NOMO-1 treated with dmso at 0.1 percent for 144 hours (cell line): ENCODE data around the gene TACC3.
A peak's percentile ranks its signal among the peaks of the same experiment; 100 is the strongest.
"Not testable (repeated sequence)": the region's sequence is repeated elsewhere in the genome, so short reads cannot be mapped to it uniquely, and the experiment has no call there.

Experiments used
- DNase-seq: peaks from one replicate; lab custom pipeline; 2025; ENCODE audit not compliant: unreplicated experiment; lab: John Stamatoyannopoulos, UW

Gene TACC3

DNA sequence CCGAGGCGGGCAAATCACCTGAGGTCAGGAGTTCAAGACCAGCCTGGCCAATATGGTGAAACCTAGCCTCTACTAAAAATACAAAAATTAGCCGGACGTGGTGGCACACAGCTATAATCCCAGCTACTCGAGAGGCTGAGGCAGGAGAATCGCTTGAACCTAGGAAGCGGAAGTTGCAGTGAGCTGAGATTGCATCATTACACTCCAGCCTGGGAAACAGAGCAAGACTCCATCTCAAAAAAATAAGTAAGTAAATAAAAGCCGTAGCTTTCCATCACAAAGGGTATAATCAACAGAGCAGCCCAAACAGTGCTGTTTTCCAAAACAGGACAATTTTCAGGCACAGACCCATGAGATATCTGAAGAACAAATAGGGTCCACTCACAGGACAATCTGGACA is 19.6 kb upstream of the TACC3 start:
- not testable (repeated sequence) for DNase-seq

DNA sequence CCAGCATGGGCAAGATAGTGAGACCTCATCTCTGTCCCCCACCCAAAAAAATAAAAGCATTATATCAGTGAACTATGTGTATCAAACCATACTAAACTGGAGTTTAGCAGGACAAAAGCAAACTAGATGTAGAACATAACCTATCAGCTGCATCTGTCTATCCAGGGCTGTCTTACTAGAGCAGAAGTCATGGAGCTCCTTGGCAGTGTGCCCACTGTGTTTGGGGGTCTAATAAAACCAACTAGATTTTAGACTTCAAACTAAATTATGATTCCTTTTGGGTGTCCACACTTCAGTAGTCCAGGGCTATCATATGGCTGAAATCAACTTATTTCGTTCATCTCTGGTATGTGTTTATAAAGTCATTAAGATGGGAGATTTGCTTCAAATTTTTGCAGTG is 17.5 kb upstream of the TACC3 start:
- no peak for DNase-seq

DNA sequence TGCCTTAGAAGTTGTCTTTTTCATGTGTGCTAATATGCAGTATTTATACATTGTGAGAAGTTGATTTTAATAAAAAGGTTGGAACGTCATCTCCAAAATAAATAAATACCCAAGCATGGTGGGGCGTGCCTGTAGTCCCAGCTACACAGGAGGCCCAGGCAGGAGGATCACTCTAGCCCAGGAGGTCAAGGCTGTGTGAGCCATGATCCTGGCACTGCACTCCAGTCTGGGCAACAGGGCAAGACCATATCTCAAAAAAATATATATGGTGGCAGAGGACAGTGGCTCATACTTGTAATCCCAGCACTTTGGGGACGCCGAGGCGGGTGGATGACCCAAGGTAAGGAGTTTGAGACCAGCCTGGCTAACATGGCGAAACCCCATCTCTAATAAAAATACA is 15.6 kb upstream of the TACC3 start:
- DNase-seq = no peak

DNA sequence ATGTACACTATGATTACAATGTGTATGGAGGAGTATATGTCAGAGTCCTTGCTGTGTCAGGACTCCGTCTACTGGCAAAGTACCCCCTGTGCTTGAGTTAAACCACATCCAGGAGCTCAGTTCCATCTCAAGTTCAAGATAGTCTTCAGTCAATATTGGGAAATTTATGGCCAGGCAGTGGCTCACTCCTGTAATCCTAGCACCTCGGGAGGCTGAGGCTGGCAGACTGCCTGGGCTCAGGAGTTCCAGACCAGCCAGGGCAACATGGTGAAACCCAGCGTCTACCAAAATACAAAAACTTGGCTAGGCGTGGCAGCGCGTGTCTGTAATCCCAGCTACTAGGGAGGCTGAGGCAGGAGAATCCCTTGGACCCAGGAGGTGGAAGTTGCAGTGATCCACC is 15.0 kb upstream of the TACC3 start:
- DNase-seq = no peak

DNA sequence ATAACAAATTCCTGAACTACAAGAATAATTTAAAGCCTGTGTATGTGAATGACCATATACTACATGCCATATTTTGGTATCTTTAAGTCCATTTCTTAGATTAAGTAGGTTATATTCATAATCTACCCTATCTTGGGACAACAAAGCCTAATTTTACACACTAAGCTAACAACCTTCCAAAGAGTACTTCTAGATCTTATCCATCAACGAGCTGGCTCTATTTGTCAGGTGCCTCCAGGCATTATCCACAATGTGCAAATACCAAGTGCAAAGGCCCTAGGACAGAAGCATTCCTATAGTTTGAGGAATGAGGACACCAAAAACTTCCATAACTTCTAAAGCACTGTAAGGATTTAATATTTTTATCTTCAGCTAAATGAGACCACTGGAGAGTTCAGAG is 12.7 kb upstream of the TACC3 start:
- DNase-seq = no peak

DNA sequence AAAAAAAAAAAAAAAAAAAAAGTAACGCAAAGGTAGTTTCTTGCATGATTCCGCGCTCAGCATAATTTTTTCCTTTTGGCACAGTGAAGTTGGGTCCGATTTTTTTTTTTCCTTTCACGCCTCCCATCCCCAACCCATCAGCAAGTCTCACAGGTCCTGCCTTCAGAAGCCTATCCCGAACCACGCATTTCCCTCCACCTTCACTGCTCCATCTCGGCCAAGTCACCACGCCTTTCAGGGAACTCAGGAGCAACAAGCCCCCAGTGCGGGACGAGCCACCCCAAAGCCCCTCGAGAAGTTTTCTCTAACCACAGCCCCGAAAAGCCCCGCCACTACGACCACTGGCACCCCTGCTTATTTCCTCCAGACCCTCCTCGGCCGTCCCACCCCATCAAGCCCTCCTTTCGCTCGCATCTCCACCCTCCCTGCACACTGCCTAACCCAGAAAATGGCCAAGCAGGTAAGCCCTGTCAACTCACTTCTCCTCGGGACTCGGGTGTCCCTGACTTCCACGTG is 10.2 kb upstream of the TACC3 start:
- no peak for DNase-seq

DNA sequence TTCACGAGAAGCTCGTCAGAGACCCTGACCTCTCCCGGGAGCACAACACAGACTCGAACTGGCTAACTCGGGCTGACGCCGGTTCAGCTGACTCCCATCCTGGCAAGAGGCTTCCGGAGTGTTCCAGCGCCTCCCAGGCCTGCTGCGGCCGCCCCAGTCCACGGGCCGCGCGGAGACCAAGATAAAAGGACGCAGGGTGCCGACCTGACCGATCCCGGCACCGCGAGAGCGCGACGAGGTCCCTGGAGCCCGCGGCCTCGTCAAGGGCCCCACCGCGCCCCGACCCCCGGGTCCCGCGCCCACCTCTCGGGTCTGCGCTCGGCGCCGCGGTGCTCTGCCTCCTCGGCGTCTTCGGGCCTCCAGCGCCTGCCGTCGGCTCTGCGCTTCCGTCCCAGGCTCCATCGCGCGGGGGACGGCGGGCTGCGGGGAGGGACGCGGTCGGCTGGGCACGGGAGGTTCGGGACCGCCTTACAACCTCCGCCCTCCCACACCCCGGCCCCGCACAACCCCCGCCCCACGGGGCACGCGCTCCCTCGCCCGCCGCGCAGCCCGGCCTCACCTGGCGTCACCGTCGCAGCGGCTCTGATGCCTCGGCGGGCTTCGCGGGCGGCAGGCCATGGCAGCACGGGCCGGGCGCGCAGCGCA is 9.6 kb upstream of the TACC3 start:
- no peak for DNase-seq

DNA sequence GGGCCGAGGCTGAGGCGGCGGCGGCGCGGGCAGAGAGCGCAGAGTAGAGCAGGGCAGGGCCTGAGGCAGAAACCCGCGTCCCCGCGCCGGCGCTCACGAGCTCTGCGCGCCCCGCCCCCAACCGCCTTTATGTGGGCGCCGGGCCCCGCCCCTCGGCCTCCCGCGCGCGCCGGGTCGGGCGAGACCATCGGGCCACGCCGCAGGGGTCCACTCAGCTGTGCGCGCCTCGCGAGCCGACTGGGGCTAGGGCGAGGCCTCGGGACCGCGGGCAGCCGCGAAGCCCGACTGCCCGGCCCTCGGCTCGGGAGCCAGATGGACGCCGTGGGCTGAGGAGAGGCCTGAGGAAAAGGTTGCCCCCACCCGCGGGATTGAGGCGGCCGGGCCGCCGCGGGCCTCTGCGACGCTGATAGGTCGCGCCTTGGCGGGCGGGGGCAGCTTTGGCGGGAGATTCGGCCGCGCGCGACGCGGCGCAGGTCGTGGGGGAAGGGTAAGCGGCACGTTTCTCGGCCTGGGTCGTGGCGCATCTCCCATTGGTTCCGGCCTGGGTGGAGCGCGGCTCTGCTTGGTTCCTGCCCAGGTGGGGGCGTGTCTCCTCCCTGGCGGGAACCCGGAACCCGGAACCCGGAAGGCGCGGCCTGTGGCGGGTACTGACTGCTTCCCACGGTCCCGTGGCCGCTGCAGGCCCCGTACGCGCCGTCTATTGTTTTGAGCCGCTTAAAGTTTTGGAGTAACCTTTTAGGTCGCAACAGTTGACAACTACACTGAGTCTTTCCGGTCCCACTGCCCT is 8.9 kb upstream of the TACC3 start, which contains the start of gene SLBP:
Gene SLBP, minus strand, starts transcription at position 104 of the 787 bp plus-strand sequence. CDS start 131 bp downstream, outside the sequence.
- DNase-seq = peak; percentile 98

DNA sequence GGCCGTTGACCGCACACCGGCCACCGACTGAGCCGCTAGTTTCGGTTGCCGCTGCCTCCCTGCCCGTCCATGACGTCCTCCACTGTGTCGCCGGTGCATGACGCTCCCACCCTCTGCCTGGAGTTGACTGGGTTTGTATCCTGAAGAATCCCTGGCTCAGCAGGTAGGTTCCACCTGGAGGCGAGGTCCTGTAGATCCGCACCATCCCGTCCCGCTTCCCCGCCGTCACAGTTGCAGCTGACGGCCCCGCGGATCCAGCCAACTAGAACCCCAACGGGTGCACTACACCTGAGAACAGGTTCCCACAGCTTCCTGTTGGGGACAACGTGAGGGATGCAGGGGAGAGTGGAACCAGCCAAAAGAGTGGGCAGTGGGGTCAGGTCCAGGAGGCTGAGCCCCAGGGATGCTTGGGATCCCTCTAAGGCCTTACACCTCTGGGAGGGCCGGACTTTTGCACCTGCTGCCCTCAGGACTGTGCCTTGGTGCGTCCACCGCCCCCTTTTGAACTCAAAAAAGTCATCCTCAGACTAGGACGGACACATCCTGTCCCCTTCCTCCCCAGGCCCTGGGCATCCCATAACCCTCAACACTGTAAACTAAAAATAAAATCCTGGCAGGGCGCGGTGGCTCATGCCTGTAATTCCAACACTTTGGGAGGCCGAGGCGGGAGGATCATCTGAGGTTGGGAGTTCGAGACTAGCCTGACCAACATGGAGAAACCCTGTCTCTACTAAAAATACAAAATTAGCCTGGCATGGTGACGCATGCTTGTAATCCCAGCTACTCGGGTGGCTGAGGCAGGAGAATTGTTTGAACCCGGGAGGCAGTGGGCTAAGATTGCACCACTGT is 8.1 kb upstream of the TACC3 start:
- DNase-seq = no peak

DNA sequence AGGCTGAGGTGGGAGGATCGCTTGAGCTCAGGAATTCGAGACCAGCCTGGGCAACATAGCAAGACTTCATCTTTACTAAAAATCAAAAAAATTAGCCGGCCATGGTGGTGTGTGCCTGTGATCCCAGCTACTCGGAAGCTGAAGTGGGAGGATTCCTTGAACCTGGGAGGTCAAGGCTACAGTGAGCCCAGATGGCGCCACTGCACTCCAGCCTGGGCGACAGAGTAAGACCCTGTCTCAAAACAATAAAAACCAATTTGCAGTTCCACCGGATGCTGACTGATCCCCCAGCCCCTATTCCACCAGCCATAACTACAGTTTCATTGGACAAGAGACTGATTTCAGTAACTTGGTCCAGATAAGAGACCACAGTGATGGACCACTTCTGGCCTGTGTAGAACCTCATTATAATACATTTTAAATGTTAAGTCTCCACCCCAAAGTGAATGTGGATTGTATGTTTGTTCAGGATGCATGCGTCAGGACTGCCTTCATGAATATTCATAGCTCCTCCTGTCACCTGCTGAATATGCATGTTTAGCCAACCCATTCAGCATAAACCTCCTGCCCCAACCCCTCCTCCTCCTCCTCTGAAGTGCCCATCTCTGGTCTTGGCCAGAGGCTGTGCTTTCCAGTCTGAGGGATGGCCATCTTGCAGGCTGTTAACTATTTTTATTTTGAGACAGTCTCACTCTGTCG is 6.9 kb upstream of the TACC3 start:
- DNase-seq = no peak

DNA sequence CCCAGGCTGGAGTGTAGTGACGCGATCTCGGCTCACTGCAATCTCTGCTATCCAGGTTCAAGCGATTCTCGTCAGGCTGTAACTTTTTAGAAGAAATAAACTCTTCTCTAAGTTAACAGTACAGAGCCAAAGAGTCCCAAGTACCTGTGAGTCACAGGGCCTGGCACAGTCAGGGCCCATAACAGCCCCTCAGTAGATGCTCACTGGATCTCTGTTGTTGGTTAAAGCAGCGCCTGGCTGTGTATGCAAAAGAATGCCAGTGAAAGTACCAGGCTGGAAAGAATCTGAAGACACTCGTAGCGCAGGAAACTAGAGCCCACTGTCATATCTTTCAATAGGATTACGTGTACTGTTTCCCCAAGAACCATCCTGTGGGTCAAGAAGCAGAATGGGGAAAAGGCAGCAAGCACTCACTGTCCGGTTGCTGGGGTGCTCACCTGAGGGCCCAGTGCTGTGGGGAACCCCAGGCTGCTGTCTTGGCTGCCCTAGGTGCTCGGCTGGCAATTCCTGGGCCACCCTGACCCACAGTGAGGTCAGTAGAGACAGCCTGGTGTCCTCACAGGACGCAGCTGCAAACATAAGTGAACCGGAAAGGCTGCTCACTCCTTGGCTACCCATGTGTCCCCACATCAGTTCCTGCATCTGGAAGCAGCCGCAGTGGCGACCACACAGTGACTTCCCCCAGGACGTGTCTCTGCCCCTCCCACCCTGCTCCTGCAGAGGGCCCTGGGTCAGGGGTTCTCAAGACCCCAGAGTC is 6.1 kb upstream of the TACC3 start:
- no peak for DNase-seq

DNA sequence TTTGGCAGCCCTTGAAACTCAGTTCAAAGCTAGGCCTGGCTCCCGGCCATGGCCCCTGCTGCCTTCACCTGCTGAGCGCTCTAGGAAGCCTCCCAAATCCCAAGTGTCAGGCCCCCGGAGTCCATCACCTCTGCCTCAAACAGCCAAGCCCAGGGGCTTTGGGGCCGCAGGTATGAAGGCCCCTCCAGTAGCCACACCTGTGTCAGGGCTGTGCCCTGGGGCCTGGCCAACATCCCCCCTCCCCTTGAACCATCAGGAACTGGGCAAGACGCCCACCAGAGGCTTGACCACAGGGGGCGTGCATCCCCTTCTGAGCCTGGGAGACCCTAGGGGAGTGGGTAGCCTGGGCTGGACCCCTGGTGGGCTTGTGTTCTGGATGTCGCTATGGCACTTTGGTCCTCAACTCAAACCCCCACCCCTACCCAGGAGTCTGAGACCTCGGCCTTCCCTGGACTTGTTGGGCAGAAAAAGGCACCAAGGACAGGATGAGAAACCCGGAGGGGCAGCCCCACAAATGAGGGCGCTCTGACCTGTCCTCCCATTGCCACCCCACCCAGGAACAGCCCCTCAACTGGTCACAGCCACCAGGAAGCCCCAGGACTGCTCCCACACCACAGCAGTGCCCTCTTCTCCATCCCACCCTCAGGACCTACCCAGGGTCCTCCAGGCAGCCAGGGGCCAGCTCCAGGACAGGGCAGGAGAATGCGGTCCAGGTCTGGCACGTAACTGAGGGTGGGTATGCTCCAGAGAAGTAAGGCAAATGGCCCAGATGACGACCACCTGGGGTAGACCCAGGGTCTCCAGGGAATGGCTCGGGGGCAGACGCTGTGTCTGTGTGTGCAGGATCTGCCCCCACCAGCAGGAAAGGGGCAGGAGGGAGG is 5.0 kb upstream of the TACC3 start:
- no peak for DNase-seq

DNA sequence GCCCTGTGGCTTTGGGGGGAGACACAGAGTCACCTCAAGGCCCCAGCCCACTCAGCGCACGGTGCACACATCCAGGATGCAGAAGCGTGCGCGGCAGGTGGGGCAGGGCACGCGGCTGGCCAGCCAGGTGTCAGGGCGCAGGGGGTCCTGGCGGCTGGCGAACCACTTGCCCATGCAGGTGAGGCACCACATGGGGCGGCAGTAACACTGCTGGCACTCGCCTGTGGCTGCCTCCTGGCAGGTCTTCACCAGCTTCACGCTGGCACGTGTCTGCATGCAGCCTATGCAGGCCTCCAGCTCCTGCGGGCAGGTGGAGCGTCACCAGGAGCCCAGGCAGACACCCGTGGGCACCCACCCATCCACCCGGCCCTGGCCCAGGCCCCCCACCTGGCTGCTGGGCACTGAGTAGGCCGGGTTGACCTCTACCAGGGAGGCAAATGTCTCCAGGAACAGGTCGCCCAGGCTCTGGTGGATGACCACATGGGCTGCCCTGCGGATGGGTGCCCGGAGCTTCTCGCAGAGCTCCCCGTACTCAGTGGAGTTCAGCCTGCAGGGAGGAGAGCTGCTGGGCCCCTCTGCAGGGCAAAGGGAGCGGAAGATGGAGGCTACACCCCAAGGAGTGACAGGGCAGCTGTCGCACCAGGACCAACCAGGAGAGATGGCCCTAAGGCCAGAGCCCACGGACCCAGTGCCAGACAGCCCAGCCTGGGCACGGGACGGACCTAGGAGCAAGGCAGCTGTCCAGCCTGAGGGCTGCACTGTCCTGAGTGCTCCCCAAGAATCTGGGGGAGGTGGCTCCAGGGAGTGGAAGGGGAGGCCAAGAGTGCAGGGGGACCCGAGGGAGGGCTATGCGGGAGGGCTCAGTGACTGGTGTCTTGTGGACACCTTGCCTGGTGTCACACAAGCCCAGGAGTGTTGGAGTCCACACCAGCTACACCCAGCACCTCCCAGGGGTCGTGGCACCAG is 3.9 kb upstream of the TACC3 start:
- no peak for DNase-seq

DNA sequence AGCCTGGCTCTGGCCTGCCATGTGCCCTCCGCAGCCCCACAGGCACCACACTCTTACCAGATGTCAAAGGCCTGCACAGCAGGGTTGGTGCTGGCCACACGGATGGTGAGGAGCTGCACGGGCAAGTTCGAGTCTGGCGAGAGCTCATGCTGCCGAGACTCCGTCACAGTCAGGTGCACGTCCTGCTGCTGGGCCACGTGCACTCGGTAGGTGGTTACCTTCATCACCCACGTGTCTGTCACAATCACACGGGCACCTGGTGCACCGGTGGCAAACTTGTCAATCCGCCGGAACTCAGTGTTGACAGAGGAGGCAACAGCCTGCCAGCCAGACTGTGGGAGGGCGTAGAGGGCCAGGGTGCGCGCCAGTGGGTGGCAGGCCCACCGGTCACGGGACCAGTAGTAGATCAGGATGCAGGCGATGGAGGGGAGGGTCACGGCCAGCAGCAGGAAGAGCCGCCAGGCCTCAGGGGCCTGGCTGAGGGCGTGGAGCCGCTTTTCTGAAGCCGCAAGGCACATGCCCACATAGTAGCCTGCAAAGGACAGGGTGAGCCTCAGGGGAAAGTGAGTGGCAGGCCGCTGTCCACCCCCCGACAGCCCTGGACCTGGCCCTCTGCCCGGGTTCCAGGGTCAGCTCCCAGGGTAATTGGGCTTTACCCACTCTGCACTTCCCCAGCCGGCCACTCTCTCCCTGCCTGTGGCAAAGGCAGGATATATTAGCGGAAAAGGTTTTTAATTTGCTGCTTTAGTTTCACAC is 3.0 kb upstream of the TACC3 start:
- no peak for DNase-seq

DNA sequence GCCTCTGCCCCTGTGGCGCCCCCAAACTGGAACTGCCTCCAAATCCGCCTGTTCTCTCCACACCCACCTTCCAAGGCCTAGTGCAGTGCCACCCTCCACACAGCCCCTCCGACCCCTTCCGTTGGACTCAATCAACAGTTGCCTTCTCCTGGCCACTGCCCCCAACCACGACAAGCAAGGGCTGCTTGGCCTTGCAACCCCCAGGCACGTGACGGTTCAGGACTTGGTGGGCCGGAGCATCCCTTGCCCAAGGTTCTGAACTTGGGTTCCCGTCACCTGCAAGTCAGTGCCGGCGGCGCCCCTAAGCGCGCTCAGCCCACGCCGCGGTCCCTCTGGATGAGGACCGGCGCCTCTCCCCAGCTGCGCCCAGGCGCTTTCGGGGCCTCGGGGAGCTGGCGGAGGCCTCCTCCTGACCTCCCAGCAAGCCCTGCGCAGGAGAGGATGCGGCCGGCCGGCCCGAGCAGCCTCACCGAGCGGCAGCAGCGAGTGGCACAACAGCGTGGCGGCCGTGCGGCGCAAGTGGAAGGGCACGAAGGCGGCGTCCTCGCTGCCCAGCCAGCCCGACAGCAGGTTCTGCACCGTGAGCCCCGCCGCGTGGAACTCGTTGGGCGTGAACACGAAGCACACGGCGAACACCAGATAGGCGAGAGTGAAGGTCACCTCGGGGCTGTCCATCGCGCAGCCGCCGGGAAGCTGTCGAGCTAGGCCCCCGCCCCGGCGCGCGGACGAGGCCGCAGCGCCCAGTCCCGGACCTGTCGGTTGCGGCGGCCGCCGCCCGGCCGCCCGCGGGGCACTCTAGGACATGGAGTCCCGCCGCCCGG is 948 bp upstream of the TACC3 start:
- no peak for DNase-seq
